GM19043 (cell line): Measurements from ENCODE around the gene SYNDIG1.

ENCODE experiments used
- ATAC-seq: cut with Tn5 transposase; IDR thresholded peaks from one replicate; pipeline ENCODE4 v1.9.1; 2021; ENCODE audit warnings: low read depth; ENCODE audit not compliant: unreplicated experiment

SYNDIG1 gene

GRCh38 chr20:24667689-24668383, 198.4 kb downstream of the SYNDIG1 start:
- ATAC-seq = no peak

DNA sequence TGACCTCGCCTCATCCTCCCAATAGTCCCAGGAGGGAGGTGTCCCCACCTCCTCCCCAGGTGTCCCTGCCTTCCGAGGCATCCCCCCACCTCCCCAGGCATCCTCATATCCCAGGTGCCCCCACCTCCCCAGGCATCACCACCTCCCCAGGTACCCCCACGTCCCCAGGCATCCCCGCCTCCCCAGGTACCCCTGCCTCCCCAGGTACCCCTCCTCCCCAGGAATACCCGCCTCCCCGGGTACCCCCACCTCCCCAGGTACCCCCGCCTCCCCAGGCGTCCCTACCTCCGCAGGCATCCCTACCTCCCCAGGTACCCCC, 198.9 kb downstream of the SYNDIG1 start:
- no peak for ATAC-seq

GRCh38 chr20:24668791-24669190, 199.4 kb downstream of the SYNDIG1 start:
- no peak for ATAC-seq

- no peak for ATAC-seq
Measured at GRCh38 chr20:24669701-24670100, 200.3 kb downstream of the SYNDIG1 start.

GRCh38 chr20:24670341-24670872, 201.0 kb downstream of the SYNDIG1 start:
- ATAC-seq = no peak

GRCh38 chr20:24670981-24671380, 201.6 kb downstream of the SYNDIG1 start:
- no peak for ATAC-seq

DNA sequence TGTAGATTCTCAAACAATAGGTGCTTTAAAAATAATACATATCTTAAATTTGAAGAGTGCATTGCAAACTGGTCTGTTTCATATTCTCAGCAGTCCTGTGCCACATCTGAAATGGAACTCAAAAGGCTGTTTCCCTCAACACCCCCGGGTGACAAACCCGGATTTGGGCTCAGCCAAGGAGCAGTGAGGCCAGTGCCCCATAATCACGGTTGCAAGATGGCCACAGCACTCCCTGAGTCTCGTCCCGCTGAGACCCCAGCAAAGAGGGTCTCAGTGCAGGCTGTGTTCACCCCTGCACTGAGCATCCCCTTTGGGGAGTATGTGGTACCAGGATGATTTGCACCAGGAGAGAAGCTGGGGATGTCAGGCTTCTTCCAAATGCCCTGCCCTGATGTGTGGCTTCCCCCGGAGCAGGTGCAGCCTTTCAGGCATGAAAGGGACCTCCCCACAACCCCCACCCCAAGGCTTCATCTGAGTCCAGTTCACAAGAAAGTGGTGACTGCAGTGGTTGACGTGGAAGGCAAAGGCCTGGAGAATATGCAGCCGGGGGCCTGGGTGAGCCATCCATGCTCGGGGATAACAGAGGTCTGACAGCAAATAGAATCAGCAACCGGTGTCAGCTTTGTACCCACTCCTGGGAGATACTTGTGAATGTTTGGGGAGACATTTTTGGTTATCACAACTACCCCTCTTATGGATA, 202.9 kb downstream of the SYNDIG1 start:
- no peak for ATAC-seq

GRCh38 chr20:24672886-24673677, 203.7 kb downstream of the SYNDIG1 start:
- ATAC-seq = no peak

- ATAC-seq = no peak
Measured at GRCh38 chr20:24673678-24674570, 204.5 kb downstream of the SYNDIG1 start.

GRCh38 chr20:24674921-24675605, 205.6 kb downstream of the SYNDIG1 start:
- no peak for ATAC-seq

DNA sequence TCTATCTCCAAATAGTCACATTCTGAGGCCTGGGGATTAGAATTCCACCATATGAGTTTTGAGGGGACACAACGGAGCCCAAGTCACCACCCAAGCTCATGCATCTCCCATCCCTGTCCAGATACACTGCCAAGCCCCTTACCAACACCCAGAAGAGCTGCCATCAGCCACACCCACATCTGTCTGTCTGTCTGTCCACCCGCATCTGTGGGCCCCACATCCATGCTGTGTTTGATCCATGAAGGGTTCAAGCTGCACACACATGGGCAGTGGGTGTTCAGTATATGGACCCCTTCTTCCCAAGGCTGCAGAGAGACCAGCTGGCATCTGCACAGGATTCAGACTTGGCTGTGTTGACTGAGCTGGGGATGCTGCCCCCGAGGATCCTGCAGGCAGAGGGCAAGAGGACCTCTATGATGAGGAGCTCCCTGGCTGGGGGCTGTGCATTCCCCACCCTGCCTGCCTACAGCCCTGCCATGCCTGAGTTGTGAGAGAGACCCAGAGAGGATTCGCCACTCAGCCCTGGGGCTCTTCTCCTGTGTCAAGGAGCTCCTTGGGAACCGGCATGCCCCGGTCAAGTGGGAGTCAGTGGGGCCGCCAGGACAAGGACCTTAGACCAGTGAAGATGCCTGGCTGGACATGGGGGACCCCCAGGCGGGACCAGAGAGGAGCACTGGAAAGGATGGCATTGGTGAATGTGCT, 206.4 kb downstream of the SYNDIG1 start:
- no peak for ATAC-seq

DNA sequence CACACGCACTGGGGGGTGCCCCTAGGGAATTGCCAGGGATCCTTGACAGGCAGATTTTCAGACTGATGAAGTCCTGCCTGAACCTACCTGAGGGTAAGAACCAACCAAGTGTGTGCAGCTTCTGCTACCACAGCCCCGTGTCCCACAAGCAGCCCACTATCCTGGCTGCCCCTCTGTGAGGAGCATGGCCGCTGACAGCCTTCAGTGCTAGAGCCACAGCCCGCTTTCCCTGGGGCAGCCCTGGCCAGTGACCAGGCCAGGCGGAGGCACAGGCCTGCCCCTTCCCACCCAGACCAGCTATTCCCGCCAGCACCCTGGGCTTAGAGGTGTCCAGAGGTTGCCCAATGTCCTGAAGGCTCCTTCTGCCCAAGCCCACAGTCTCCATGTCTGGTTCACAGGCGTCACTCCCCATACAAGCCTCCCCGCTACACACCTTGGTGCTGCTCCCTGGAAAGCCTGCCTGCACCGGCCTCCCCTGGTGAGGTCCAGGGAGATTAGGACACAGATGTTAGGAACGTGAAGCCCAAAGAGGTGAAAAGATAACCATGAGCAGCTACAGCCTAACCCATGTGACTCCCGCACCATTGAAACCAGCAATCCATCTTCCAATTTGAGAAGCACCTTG, 207.0 kb downstream of the SYNDIG1 start:
- ATAC-seq = no peak

DNA sequence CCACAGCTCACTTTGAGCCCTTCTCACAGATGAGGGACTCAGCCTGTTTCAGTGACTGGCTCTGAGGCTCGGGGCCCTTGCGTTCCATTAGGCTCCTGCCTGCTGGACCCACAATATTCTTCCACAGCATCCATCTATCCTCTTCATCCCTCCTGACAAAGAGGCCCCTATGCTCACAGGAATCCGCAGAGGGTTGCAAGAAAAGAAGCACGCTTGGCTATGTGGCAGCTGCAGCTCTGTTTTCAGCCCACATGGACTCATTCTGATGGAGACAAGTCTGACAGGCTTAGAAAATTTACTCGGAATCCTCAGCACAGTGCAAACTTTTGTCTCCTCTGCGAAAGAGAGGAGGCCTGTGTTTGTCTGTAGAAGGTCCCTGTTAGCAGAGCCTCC, 207.5 kb downstream of the SYNDIG1 start:
- no peak for ATAC-seq

GRCh38 chr20:24677626-24678315, 208.3 kb downstream of the SYNDIG1 start:
- ATAC-seq = no peak

GRCh38 chr20:24678351-24679106, 209.1 kb downstream of the SYNDIG1 start:
- ATAC-seq = no peak

DNA sequence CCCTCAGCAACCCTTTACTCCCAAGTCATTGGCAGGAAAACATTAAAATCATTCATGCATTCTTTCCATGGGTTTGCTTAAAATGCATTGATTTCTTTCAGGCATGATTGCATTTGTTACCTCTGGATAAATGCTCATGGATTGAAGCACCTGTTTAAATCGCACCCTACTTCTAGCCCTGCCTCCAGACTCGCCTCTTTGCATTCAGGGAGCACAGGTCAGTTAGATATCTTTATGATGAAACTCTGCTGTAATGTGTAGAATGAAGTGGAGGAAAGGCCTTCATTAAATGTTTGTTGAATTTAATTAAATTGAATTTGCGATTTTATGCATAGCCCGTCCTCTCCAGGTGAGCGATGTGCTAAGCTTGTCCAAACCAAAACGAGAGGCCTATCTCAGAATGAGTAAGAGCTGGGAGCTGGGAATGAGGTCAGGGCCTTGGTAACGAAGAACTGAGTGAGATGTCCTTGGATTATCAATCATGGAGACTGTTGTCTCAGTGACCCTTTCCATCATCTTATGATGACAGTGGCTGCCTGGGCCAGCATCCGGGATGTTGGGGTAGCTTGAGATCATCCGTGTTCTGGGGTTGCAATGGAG, 210.1 kb downstream of the SYNDIG1 start:
- no peak for ATAC-seq
